K562 (cell line): ENCODE measurements around the gene KMO. TPM values are rescaled to one million over a fixed set of nuclear protein-coding genes. Genes with fewer than 3 reads are reported as not detected.
A peak's percentile ranks its signal among the peaks of the same experiment; 100 is the strongest.

ENCODE experiments used
- CHCHD3 ChIP-seq: fragments of 250-450 bp; sonication (Bioruptor Pico); IDR thresholded peaks from 2 replicates; pipeline ENCODE4 v2.1.2; 2022; ENCODE audit warnings: mild to moderate bottlenecking
- EHMT2 ChIP-seq: fragments of 450-650 bp; IDR thresholded peaks from 2 replicates; pipeline ENCODE4 v1.6.1; 2018; ENCODE audit warnings: antibody characterized with exemption
- EP400 ChIP-seq: fragments of 450-650 bp; IDR thresholded peaks from 2 replicates; pipeline ENCODE4 v1.6.1; 2017; ENCODE audit warnings: antibody characterized with exemption, mild to moderate bottlenecking, moderate library complexity
- IRF2 ChIP-seq: sonication (generic); formaldehyde crosslinking; IDR thresholded peaks from 2 replicates; pipeline ENCODE4 v1.8.1; 2022; ENCODE audit warnings: mild to moderate bottlenecking, missing genetic modification reagents
- KLF6 ChIP-seq: fragments of 250-450 bp; sonication (Bioruptor Pico); IDR thresholded peaks from 2 replicates; pipeline ENCODE4 v1.4.0; 2020; ENCODE audit warnings: mild to moderate bottlenecking, moderate library complexity, borderline replicate concordance
- MYC ChIP-seq, 2 experiments: fragments of 250-450 bp in 1 of 2; sonication (Bioruptor Pico) in 1 of 2; IDR thresholded peaks; 2 replicates each; pipeline versions ENCODE4 v1.5.1 to v1.6.1; 2012 to 2021; ENCODE audit warnings: low read depth in 2 of 2, borderline replicate concordance in 1 of 2, improper control_type of control experiment in 1 of 2, low read length in 1 of 2, mild to moderate bottlenecking in 1 of 2, moderate library complexity in 1 of 2
- MYNN ChIP-seq, 2 experiments: sonication (generic); formaldehyde crosslinking in 1 of 2; IDR thresholded peaks; 2 replicates each; pipeline versions ENCODE4 v1.5.0 to v1.6.1; 2016 to 2020; ENCODE audit warnings: antibody characterized with exemption in 1 of 2, missing genetic modification reagents in 1 of 2
- RAD21 ChIP-seq, 2 experiments: fragments of 250-450 bp in 1 of 2; fragments of 450-650 bp in 1 of 2; sonication (Bioruptor Pico) in 1 of 2; formaldehyde crosslinking in 1 of 2; IDR thresholded peaks in 1 of 2; conservative IDR thresholded peaks in 1 of 2; 2 replicates each; pipeline versions ENCODE4 v1.4.0 to v1.8.0; 2020 to 2022; ENCODE audit warnings: mild to moderate bottlenecking in 2 of 2, moderate library complexity in 1 of 2
- ZNF551 ChIP-seq: fragments of 250-450 bp; sonication (Bioruptor Pico); IDR thresholded peaks from 2 replicates; pipeline ENCODE4 v1.5.0; 2021; ENCODE audit warnings: mild to moderate bottlenecking, moderate library complexity
- ZNF561 ChIP-seq: fragments of 450-650 bp; formaldehyde crosslinking; conservative IDR thresholded peaks from 2 replicates; pipeline ENCODE4 v1.4.0; 2020; ENCODE audit warnings: mild to moderate bottlenecking, moderate library complexity
- ZNF717 ChIP-seq: fragments of 250-450 bp; sonication (Bioruptor Pico); IDR thresholded peaks from 2 replicates; pipeline ENCODE4 v1.5.0; 2021
- polyA plus RNA-seq, 8 experiments: library from polyadenylated mRNA; depleted of rRNA in 4 of 8; stranded (reverse) in 5 of 8; unstranded in 3 of 8; fragments of >200 nt; fragmentation: Nextera tagmentation in 2 of 8; fragmentation: Illumina TruSeq in 1 of 8; extraction: Ambion mirVana in 2 of 8; extraction: Trizol in 1 of 8; gene quantifications; 2 replicates each; pipeline versions ENCODE4 v1.2.1 to v1.2.3, GENCODE V29; 2011 to 2014; ENCODE audit warnings: inconsistent platforms in 1 of 8, missing spikeins in 1 of 8
- total RNA-seq, 7 experiments: library from RNA; depleted of rRNA in 6 of 7; stranded (reverse); fragments of >200 nt in 6 of 7; fragmentation: Illumina TruSeq in 2 of 7; extraction: Trizol in 2 of 7; gene quantifications; 2 replicates each; pipeline versions ENCODE4 v1.2.1 to v1.2.3, GENCODE V29; 2011 to 2021; ENCODE audit warnings: low replicate concordance in 1 of 7
- TF ChIP-seq, protein P1 (sequence below): fragments of 250-450 bp; sonication (Bioruptor Pico); IDR thresholded peaks from 2 replicates; pipeline ENCODE4 v1.5.0; 2022; ENCODE audit warnings: mild to moderate bottlenecking
- TF ChIP-seq, protein P2 (sequence below): fragments of 450-650 bp; formaldehyde crosslinking; IDR thresholded peaks from 2 replicates; pipeline ENCODE4 v1.4.0; 2020; ENCODE audit warnings: mild to moderate bottlenecking
- TF ChIP-seq, protein P3 (sequence below), 2 experiments: fragments of 450-650 bp in 1 of 2; sonication (generic) in 1 of 2; formaldehyde crosslinking in 1 of 2; IDR thresholded peaks; 2 replicates each; pipeline versions ENCODE4 v1.7.1 to v1.9.0; 2016 to 2022; ENCODE audit warnings: inconsistent platforms in 1 of 2, mild to moderate bottlenecking in 1 of 2, missing genetic modification reagents in 1 of 2

KMO gene
- total and polyA plus RNA-seq, 9 of the 15 experiments (the other 6 are each of a cell fraction or from before 2014, with no cell fraction given): 0.01 to 0.11 (median 0.01) TPM; not detected in 6

DNA sequence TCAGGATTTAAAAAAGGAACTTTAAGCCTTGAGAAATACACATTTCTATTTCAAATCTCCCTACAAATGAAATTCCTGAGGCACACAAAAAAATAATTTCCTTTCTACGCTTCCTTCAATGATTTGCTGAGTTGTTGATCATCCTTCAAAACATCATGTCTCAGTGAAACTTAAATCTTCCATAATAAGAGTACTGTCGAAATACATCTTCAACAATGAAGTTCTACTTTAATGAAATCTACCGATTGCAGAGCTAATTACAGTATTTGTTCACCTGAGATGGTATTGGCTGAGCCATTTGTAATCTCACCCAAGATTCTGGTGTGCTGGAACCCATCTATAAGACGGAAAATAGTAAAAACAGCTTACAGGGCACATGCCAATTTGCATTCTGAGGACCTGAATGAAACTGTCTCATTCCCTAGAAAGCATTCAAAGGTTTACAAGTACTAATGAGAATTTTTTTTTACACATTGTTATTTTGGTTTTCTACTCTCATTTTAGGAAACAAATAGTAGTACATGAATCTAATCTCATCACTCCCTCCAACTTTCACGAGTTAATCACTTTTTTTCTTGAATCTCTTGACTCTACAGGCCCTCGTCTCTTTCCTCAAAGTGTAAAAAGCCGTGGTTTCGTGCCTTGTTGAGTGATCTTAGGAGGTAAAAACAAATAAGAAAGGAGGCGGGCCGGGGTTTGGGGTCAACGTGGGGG, 106.9 kb downstream of the KMO start (continued):
- TF ChIP-seq ZNF561 (CRISPR knock-in tag) (no peak), ZNF717 (CRISPR knock-in tag) (no peak), ZNF551 (CRISPR knock-in tag) (0 out of 2 replicates have a peak, but pooled peaks have one; percentile 21), EHMT2 (no peak), IRF2 (no peak), CHCHD3 (CRISPR knock-in tag) (no peak), MYNN (IDR thresholded peaks at IDR 0.05) (peak; percentile 71), MYNN (CRISPR knock-in tag; IDR thresholded peaks at IDR 0.05) (no peak), RAD21 (CRISPR knock-in tag; conservative IDR thresholded peaks at IDR 0.05 in 1 of 2, IDR thresholded peaks at IDR 0.05 in 1 of 2) (no peak), MYC (IDR thresholded peaks at IDR 0.05; ENCODE audit: low read depth, low read length) (0 out of 2 replicates have a peak, but pooled peaks have one; percentile 5), MYC (CRISPR knock-in tag; IDR thresholded peaks at IDR 0.05; ENCODE audit: borderline replicate concordance, low read depth) (no peak), KLF6 (CRISPR knock-in tag) (no peak), EP400 (0 out of 2 replicates have a peak, but pooled peaks have one; percentile 31)
- TF ChIP-seq, protein P1, sequence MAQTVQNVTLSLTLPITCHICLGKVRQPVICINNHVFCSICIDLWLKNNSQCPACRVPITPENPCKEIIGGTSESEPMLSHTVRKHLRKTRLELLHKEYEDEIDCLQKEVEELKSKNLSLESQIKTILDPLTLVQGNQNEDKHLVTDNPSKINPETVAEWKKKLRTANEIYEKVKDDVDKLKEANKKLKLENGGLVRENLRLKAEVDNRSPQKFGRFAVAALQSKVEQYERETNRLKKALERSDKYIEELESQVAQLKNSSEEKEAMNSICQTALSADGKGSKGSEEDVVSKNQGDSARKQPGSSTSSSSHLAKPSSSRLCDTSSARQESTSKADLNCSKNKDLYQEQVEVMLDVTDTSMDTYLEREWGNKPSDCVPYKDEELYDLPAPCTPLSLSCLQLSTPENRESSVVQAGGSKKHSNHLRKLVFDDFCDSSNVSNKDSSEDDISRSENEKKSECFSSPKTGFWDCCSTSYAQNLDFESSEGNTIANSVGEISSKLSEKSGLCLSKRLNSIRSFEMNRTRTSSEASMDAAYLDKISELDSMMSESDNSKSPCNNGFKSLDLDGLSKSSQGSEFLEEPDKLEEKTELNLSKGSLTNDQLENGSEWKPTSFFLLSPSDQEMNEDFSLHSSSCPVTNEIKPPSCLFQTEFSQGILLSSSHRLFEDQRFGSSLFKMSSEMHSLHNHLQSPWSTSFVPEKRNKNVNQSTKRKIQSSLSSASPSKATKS (CRISPR knock-in tag): no peak
- TF ChIP-seq, protein P2, sequence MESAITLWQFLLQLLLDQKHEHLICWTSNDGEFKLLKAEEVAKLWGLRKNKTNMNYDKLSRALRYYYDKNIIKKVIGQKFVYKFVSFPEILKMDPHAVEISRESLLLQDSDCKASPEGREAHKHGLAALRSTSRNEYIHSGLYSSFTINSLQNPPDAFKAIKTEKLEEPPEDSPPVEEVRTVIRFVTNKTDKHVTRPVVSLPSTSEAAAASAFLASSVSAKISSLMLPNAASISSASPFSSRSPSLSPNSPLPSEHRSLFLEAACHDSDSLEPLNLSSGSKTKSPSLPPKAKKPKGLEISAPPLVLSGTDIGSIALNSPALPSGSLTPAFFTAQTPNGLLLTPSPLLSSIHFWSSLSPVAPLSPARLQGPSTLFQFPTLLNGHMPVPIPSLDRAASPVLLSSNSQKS (CRISPR knock-in tag): no peak
- TF ChIP-seq, protein P3, sequence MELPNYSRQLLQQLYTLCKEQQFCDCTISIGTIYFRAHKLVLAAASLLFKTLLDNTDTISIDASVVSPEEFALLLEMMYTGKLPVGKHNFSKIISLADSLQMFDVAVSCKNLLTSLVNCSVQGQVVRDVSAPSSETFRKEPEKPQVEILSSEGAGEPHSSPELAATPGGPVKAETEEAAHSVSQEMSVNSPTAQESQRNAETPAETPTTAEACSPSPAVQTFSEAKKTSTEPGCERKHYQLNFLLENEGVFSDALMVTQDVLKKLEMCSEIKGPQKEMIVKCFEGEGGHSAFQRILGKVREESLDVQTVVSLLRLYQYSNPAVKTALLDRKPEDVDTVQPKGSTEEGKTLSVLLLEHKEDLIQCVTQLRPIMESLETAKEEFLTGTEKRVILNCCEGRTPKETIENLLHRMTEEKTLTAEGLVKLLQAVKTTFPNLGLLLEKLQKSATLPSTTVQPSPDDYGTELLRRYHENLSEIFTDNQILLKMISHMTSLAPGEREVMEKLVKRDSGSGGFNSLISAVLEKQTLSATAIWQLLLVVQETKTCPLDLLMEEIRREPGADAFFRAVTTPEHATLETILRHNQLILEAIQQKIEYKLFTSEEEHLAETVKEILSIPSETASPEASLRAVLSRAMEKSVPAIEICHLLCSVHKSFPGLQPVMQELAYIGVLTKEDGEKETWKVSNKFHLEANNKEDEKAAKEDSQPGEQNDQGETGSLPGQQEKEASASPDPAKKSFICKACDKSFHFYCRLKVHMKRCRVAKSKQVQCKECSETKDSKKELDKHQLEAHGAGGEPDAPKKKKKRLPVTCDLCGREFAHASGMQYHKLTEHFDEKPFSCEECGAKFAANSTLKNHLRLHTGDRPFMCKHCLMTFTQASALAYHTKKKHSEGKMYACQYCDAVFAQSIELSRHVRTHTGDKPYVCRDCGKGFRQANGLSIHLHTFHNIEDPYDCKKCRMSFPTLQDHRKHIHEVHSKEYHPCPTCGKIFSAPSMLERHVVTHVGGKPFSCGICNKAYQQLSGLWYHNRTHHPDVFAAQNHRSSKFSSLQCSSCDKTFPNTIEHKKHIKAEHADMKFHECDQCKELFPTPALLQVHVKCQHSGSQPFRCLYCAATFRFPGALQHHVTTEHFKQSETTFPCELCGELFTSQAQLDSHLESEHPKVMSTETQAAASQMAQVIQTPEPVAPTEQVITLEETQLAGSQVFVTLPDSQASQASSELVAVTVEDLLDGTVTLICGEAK (IDR thresholded peaks at IDR 0.05): peak; percentile 54; the same call in 1 of the 2 replicates
- TF ChIP-seq, protein P3 (CRISPR knock-in tag; IDR thresholded peaks at IDR 0.05): no peak
